HUES6 (cell line): ENCODE data around the gene P2RX7.

Experiments
- H3K27ac ChIP-seq: 2 replicates; pipeline ENCODE4 v1.7.0; 2013; ENCODE audit warnings: low read depth, mild to moderate bottlenecking, low read length, inconsistent platforms
- H3K27me3 ChIP-seq: 2 replicates; pipeline ENCODE4 v1.6.1; 2013; ENCODE audit warnings: low read length; ENCODE audit not compliant: control insufficient read depth, insufficient read depth
- H3K36me3 ChIP-seq: 2 replicates; pipeline ENCODE4 v1.6.1; 2013; ENCODE audit warnings: low read length; ENCODE audit not compliant: control insufficient read depth, insufficient read depth
- H3K4me1 ChIP-seq: 2 replicates; pipeline ENCODE4 v1.6.1; 2013; ENCODE audit warnings: low read length; ENCODE audit not compliant: control insufficient read depth, insufficient read depth
- H3K4me3 ChIP-seq: 2 replicates; pipeline ENCODE4 v1.5.1; 2013; ENCODE audit warnings: low read depth, low read length
- H3K9ac ChIP-seq: one replicate; pipeline ENCODE4 v1.6.1; 2013; ENCODE audit warnings: mild to moderate bottlenecking, low read length
- H3K9me3 ChIP-seq: 2 replicates; pipeline ENCODE4 v1.6.1; 2013; ENCODE audit warnings: low read depth, low read length; ENCODE audit not compliant: control insufficient read depth, insufficient read depth

Gene P2RX7

DNA sequence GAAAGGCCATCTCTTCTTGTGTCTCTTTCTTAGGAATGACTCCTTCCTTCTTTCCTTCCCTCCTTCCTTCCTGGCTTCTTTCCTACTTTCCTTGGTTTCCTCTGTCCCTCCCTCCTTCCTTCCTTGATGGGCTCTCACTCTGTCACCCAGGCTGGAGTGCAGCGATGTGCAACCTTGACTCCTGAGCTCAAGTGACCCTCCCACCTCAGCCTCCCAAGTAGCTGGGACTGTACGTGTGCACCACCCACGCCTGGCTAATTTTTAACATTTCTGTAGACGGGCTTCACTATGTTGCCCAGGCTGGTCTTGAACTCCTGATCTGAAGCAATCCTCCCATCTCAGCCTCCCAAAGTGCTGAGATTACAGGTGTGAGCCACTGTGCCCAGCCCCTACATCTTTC lies 10.9 kb upstream of the P2RX7 start:
- no peaks in the 10 kb centered on the region for H3K4me1 ChIP-seq

GRCh38 chr12:121123488-121123887 lies 9.2 kb upstream of the P2RX7 start:
- no peak overlapping the region for H3K27ac ChIP-seq
- H3K4me3 ChIP-seq: no peak overlapping the region
- no peak overlapping the region for H3K9ac ChIP-seq
- no peaks in the 10 kb centered on the region for H3K4me1 ChIP-seq
- peaks cover 6% of the 10 kb centered on the region; the same call in 1 of the 2 replicates for H3K27me3 ChIP-seq
- no peaks in the 10 kb centered on the region for H3K36me3 ChIP-seq
- no peaks in the 10 kb centered on the region for H3K9me3 ChIP-seq

More for the DNA sequence above, 10.9 kb upstream of the P2RX7 start:
- no peaks in the 10 kb centered on the region for H3K9me3 ChIP-seq
- no peaks in the 10 kb centered on the region for H3K36me3 ChIP-seq
- peaks cover 6% of the 10 kb centered on the region; the same call in 1 of the 2 replicates for H3K27me3 ChIP-seq
- H3K4me3 ChIP-seq: no peak overlapping the region
- no peak overlapping the region for H3K27ac ChIP-seq
- no peak overlapping the region for H3K9ac ChIP-seq

GRCh38 chr12:121124402-121125109 lies 8.1 kb upstream of the P2RX7 start:
- no peak overlapping the region for H3K4me3 ChIP-seq
- H3K9me3 ChIP-seq: no peaks in the 10 kb centered on the region
- H3K27ac ChIP-seq: no peak overlapping the region
- peaks cover 6% of the 10 kb centered on the region; the same call in 1 of the 2 replicates for H3K27me3 ChIP-seq
- no peaks in the 10 kb centered on the region for H3K36me3 ChIP-seq
- no peak overlapping the region for H3K9ac ChIP-seq
- H3K4me1 ChIP-seq: no peaks in the 10 kb centered on the region

DNA sequence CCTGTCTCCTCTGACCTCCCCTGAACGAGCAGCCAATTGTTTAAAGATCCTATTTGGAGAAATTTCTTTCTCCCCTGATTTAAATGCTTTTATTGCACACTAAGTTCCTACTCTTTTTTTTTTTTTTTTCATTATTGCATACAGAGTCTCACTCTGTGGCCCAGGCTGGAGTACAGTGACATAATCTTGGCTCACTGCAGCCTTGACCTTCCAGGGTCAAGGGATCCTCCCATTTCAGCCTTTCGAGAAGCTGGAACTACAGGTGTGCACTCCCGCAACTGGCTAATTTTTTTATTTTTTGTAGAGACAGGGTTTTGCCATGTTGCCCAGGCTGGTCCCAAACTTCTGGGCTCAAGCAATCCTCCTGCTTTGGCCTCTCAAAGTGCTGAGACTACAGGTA lies 5.2 kb upstream of the P2RX7 start:
- Histone ChIP-seq H3K9ac (no peak overlapping the region), H3K36me3 (no peaks in the 10 kb centered on the region), H3K9me3 (no peaks in the 10 kb centered on the region), H3K27ac (no peak overlapping the region), H3K4me3 (no peak overlapping the region), H3K27me3 (no peaks in the 10 kb centered on the region), H3K4me1 (no peaks in the 10 kb centered on the region)

DNA sequence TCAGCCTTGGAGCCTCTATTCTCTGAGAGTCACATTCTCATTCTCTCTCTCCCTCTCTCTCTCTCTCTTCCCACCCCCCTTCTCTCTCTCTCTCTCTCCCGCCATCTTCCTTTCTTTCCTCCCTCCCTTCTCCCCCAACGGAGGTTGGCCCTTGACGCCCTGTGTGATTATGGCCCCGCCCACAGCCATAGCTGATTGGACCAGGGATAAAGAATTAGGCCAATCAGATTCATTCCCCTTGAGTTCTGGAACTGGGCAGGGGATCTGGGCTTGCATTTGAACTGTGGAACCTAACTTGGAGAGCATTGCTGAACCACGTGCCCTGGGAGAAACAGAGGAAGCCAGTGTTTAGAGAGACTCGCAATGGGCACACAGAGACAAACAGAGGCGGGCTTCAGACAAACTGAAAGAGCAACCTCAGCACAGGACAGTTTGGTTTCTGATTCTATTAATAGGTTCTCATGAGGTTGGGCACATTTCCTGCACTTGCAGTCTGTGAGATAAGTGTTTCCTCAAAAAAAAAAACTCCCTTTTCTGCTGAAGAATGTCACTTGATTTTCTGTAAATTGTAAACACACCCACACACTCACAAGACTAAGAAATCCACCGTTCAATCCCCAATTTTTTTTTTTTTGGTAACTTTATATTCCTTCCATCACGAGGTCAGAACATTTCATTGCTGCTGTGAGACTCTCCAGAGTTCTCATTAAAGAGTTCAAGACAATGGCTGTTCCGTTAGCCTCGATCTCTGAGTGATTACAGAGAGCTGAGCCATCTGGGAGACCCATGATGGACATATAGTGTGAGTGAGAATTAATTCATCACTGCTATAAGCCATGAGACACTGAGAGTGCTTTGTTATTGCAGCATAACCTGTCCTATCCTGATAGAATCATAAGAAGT lies 3.5 kb upstream of the P2RX7 start:
- Histone ChIP-seq H3K4me1 (peaks cover 7% of the 10 kb centered on the region), H3K4me3 (no peak overlapping the region), H3K36me3 (no peaks in the 10 kb centered on the region), H3K27ac (no peak overlapping the region), H3K27me3 (no peaks in the 10 kb centered on the region), H3K9me3 (no peaks in the 10 kb centered on the region), H3K9ac (no peak overlapping the region)

DNA sequence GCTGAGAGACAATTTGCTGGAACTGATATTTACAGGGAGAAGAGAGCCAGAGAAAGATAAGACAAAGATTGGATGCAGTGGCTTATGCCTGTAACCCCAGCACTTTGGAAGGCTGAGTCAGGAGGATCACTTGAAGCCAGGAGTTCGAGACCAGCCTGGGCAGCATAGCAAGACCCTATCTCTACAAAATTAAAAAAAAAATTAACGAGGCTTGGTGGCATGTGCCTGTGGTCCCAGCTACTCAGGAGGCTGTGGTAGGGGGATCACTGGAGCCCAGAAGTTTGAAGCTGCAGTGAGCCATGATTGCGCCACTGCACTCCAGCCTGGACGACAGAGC lies 2.9 kb upstream of the P2RX7 start:
- Histone ChIP-seq H3K27ac (no peak overlapping the region), H3K36me3 (no peaks in the 10 kb centered on the region), H3K9ac (no peak overlapping the region), H3K9me3 (no peaks in the 10 kb centered on the region), H3K4me1 (peaks cover 7% of the 10 kb centered on the region), H3K27me3 (no peaks in the 10 kb centered on the region), H3K4me3 (no peak overlapping the region)

- H3K9me3 ChIP-seq: no peaks in the 10 kb centered on the region
- H3K4me3 ChIP-seq: no peak overlapping the region
- H3K4me1 ChIP-seq: peaks cover 7% of the 10 kb centered on the region
- H3K27ac ChIP-seq: no peak overlapping the region
- H3K9ac ChIP-seq: no peak overlapping the region
- no peaks in the 10 kb centered on the region for H3K36me3 ChIP-seq
- no peaks in the 10 kb centered on the region for H3K27me3 ChIP-seq
These were observed 1.8 kb upstream of the P2RX7 start for GRCh38 chr12:121130866-121131373.

GRCh38 chr12:121131941-121132341 lies 735 bp upstream of the P2RX7 start:
- H3K9me3 ChIP-seq: no peaks in the 10 kb centered on the region
- no peak overlapping the region for H3K9ac ChIP-seq
- peaks cover 7% of the 10 kb centered on the region for H3K4me1 ChIP-seq
- H3K4me3 ChIP-seq: no peak overlapping the region
- H3K36me3 ChIP-seq: no peaks in the 10 kb centered on the region
- no peaks in the 10 kb centered on the region for H3K27me3 ChIP-seq
- H3K27ac ChIP-seq: no peak overlapping the region

DNA sequence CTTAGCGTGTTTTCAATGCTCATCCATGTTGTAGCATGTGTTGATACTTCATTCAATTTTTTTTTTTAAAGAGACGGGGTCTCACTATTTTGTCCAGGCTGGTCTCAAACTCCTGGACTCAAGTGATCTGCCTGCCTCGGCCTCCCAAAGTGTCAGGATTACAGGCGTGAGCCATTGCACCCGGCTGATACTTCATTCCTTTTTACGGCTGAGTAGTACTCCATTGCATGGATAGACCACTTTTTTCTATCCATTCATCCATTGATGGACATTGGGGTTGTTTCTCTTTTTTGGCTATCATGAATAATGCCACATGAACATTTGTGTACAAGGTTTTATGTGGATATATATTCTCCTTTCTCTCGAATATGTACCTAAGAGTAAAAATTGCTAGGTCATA lies 1.2 kb downstream of the P2RX7 start:
- Histone ChIP-seq H3K4me1 (peaks cover 7% of the 10 kb centered on the region), H3K9ac (no peak overlapping the region), H3K36me3 (no peaks in the 10 kb centered on the region), H3K27me3 (no peaks in the 10 kb centered on the region), H3K27ac (no peak overlapping the region), H3K9me3 (no peaks in the 10 kb centered on the region; the same call in 1 of the 2 replicates), H3K4me3 (no peak overlapping the region)

GRCh38 chr12:121135320-121135719 lies 2.6 kb downstream of the P2RX7 start:
- Histone ChIP-seq H3K27ac (no peak overlapping the region), H3K4me1 (peaks cover 7% of the 10 kb centered on the region), H3K4me3 (no peak overlapping the region)

DNA sequence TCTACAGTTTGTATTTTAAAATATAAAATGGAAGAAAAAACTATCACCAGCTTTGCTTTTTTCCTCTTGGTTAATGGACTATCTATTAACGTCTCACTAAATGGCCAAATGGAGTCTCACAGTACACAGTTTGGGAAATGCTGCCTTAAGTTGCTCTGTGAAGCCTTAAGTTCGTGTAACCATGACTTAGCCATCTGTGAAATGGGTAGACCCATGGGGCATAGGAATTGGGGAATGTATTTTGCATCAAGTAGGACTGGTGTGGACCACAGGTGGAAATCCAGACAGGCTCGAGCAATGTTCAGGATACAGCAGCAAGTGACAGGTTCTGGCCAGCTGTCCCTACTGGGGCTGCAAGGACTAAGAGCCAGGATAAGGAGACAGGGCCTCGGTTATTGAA lies 4.8 kb downstream of the P2RX7 start:
- H3K4me3 ChIP-seq: no peak overlapping the region
- H3K27me3 ChIP-seq: no peaks in the 10 kb centered on the region
- no peak overlapping the region for H3K27ac ChIP-seq
- no peak overlapping the region for H3K9ac ChIP-seq
- H3K4me1 ChIP-seq: peaks cover 7% of the 10 kb centered on the region
- H3K36me3 ChIP-seq: no peaks in the 10 kb centered on the region
- H3K9me3 ChIP-seq: no peaks in the 10 kb centered on the region; the same call in 1 of the 2 replicates

More at GRCh38 chr12:121135320-121135719, 2.6 kb downstream of the P2RX7 start:
- H3K36me3 ChIP-seq: no peaks in the 10 kb centered on the region
- no peak overlapping the region for H3K9ac ChIP-seq
- no peaks in the 10 kb centered on the region; the same call in 1 of the 2 replicates for H3K9me3 ChIP-seq
- no peaks in the 10 kb centered on the region for H3K27me3 ChIP-seq
